ENCODE measurements around the gene NFIA.

NFIA gene

GRCh38 chr1:61138921-61139774 lies 56.8 kb downstream of the NFIA start:
- Histone ChIP-seq H3K9me3 (replicated peaks; ENCODE audit: low read length) (no peaks in the 10 kb centered on the region), H3K4me3 (ENCODE audit: low read length) (peak overlapping the region; percentile 27), H3K4me1 (ENCODE audit: control insufficient read depth, insufficient read depth, low read length) (peaks cover 52% of the 10 kb centered on the region), H3K36me3 (ENCODE audit: insufficient read depth, low read length) (no peaks in the 10 kb centered on the region), H3K27me3 (ENCODE audit: control insufficient read depth, insufficient read depth, low read length) (no peaks in the 10 kb centered on the region), H3K4me2 (ENCODE audit: low read length) (peak overlapping the region; percentile 73), H3K9ac (ENCODE audit: low read depth, low read length) (peak overlapping the region; percentile 37)

- Histone ChIP-seq H3K4me2 (ENCODE audit: low read length) (peak overlapping the region; percentile 73), H3K9me3 (replicated peaks; ENCODE audit: low read length) (no peaks in the 10 kb centered on the region), H3K4me1 (ENCODE audit: control insufficient read depth, insufficient read depth, low read length) (peaks cover 53% of the 10 kb centered on the region), H3K9ac (ENCODE audit: low read depth, low read length) (no peak overlapping the region), H3K4me3 (ENCODE audit: low read length) (no peak overlapping the region), H3K36me3 (ENCODE audit: insufficient read depth, low read length) (no peaks in the 10 kb centered on the region), H3K27me3 (ENCODE audit: control insufficient read depth, insufficient read depth, low read length) (no peaks in the 10 kb centered on the region)
These were observed 57.6 kb downstream of the NFIA start for GRCh38 chr1:61139775-61140549.

DNA sequence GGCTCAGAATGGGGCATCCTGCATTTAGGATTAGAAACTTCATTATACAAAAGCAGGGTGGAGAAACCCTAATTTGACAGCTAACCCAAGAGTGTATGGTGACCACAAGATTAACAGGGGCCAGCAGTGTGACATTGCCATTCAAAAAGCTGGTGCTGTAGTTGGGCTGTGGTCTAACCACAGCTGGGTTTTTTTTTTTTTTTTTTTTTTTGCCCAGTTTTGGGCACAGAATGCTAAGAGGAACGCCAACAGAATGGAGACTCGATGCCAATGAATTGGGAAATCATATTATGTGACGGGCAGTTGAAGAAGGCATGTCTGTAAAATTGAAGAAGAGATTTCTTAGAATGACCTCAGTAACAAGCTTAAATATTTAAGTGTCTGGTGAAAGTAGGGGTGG lies 58.4 kb downstream of the NFIA start:
- peaks cover 53% of the 10 kb centered on the region for H3K4me1 ChIP-seq (ENCODE audit: control insufficient read depth, insufficient read depth, low read length)
- H3K4me2 ChIP-seq (ENCODE audit: low read length), result peak overlapping the region; percentile 71
- H3K9ac ChIP-seq (ENCODE audit: low read depth, low read length), result peak overlapping the region; percentile 58

GRCh38 chr1:61141288-61142042 lies 59.1 kb downstream of the NFIA start:
- Histone ChIP-seq H3K9me3 (replicated peaks; ENCODE audit: low read length) (no peaks in the 10 kb centered on the region), H3K4me3 (ENCODE audit: low read length) (peak overlapping the region; percentile 54), H3K4me1 (ENCODE audit: control insufficient read depth, insufficient read depth, low read length) (peaks cover 53% of the 10 kb centered on the region), H3K36me3 (ENCODE audit: insufficient read depth, low read length) (no peaks in the 10 kb centered on the region), H3K9ac (ENCODE audit: low read depth, low read length) (peak overlapping the region; percentile 58), H3K27me3 (ENCODE audit: control insufficient read depth, insufficient read depth, low read length) (no peaks in the 10 kb centered on the region), H3K4me2 (ENCODE audit: low read length) (peak overlapping the region; percentile 71)

More for the DNA sequence above, 58.4 kb downstream of the NFIA start:
- H3K36me3 ChIP-seq (ENCODE audit: insufficient read depth, low read length), result no peaks in the 10 kb centered on the region
- H3K27me3 ChIP-seq (ENCODE audit: control insufficient read depth, insufficient read depth, low read length), result no peaks in the 10 kb centered on the region
- no peaks in the 10 kb centered on the region for H3K9me3 ChIP-seq (replicated peaks; ENCODE audit: low read length)
- peak overlapping the region; percentile 54 for H3K4me3 ChIP-seq (ENCODE audit: low read length)

- Histone ChIP-seq H3K27me3 (ENCODE audit: control insufficient read depth, insufficient read depth, low read length) (no peaks in the 10 kb centered on the region), H3K4me2 (ENCODE audit: low read length) (peak overlapping the region; percentile 71), H3K4me3 (ENCODE audit: low read length) (peak overlapping the region; percentile 54), H3K4me1 (ENCODE audit: control insufficient read depth, insufficient read depth, low read length) (peaks cover 53% of the 10 kb centered on the region), H3K9ac (ENCODE audit: low read depth, low read length) (peak overlapping the region; percentile 58), H3K9me3 (replicated peaks; ENCODE audit: low read length) (no peaks in the 10 kb centered on the region), H3K36me3 (ENCODE audit: insufficient read depth, low read length) (no peaks in the 10 kb centered on the region)
These were observed 59.7 kb downstream of the NFIA start for GRCh38 chr1:61142043-61142440.

DNA sequence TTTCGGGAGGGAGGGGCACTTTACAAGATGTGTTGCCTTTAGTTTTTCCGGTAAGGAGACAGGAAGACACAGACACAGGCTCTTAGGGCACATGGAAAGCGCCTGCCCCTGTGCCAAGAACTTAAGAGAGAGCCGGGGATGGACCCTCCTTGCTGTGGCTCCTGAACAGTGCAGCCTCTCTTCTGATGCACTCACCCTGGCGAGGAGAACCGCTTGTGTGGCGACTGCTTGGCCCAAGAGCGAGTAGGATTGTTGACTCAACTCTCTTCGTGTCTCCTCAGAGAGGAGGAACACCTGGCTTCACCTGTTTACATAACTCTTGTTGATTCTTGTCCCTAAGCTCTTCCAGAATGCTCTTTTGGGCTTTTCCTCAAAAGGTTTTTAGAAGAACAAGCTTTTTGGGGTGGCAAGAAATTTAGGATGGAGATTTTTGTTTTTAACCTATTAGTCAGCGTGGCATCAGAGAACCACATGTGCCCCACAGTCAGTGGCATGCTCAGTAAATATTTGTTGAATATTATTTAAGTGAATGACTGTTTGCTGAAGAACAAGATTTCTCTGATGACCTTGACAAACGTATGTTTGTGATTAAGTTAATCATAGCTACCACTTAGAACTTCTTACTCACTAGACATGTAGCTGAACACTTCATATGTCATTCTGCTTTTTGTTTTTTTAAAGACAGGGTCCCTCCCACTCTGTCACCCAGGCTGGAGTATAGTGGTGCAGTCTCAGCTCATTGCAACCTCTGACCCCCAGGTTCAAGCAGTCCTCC lies 60.6 kb downstream of the NFIA start:
- Histone ChIP-seq H3K4me1 (ENCODE audit: control insufficient read depth, insufficient read depth, low read length) (peaks cover 53% of the 10 kb centered on the region), H3K9ac (ENCODE audit: low read depth, low read length) (no peak overlapping the region), H3K4me3 (ENCODE audit: low read length) (peak overlapping the region; percentile 6), H3K27me3 (ENCODE audit: control insufficient read depth, insufficient read depth, low read length) (no peaks in the 10 kb centered on the region), H3K4me2 (ENCODE audit: low read length) (peak overlapping the region; percentile 10), H3K36me3 (ENCODE audit: insufficient read depth, low read length) (no peaks in the 10 kb centered on the region), H3K9me3 (replicated peaks; ENCODE audit: low read length) (no peaks in the 10 kb centered on the region)

DNA sequence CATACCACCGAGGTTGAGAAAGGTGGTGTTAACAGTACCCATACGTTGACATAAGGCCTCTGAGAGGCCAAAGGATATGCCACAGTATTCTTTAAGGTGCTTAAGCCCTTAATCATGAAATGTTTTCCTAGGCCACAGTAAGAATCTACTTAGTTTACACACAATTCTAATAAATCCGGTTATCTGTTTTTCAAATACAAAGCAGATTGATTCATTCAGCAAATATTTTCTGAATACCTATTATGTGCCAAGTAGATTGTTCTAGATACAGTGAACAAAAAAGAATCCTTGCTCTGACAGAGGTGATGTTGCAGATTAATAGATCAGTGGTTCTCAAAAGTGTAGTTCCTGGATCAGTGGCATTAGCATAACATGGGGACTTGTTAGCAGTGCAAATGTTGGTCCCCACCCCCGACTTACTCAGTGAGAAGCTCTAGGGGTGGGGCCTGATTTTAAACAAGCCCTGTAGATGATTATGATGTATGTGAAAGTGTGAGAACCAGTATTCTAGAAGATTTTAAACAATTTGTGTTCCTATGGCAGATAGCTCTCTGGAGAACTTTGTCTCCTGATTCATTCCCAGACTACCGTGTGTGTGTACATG lies 61.6 kb downstream of the NFIA start:
- Histone ChIP-seq H3K4me2 (ENCODE audit: low read length) (no peak overlapping the region), H3K9ac (ENCODE audit: low read depth, low read length) (no peak overlapping the region), H3K27me3 (ENCODE audit: control insufficient read depth, insufficient read depth, low read length) (no peaks in the 10 kb centered on the region), H3K4me3 (ENCODE audit: low read length) (no peak overlapping the region), H3K36me3 (ENCODE audit: insufficient read depth, low read length) (no peaks in the 10 kb centered on the region), H3K4me1 (ENCODE audit: control insufficient read depth, insufficient read depth, low read length) (peaks cover 50% of the 10 kb centered on the region), H3K9me3 (replicated peaks; ENCODE audit: low read length) (no peaks in the 10 kb centered on the region)

- H3K4me1 ChIP-seq (ENCODE audit: control insufficient read depth, insufficient read depth, low read length), result no peaks in the 10 kb centered on the region
- H3K4me3 ChIP-seq (ENCODE audit: low read length), result no peak overlapping the region
- no peaks in the 10 kb centered on the region for H3K9me3 ChIP-seq (replicated peaks; ENCODE audit: low read length)
- no peak overlapping the region for H3K9ac ChIP-seq (ENCODE audit: low read depth, low read length)
- no peak overlapping the region for H3K4me2 ChIP-seq (ENCODE audit: low read length)
- H3K27me3 ChIP-seq (ENCODE audit: control insufficient read depth, insufficient read depth, low read length), result no peaks in the 10 kb centered on the region
- H3K36me3 ChIP-seq (ENCODE audit: insufficient read depth, low read length), result no peaks in the 10 kb centered on the region
These were observed 66.9 kb downstream of the NFIA start for GRCh38 chr1:61149010-61149860.

- H3K4me2 ChIP-seq (ENCODE audit: low read length), result no peak overlapping the region
- H3K36me3 ChIP-seq (ENCODE audit: insufficient read depth, low read length), result no peaks in the 10 kb centered on the region
- H3K9me3 ChIP-seq (replicated peaks; ENCODE audit: low read length), result no peaks in the 10 kb centered on the region
- no peaks in the 10 kb centered on the region for H3K27me3 ChIP-seq (ENCODE audit: control insufficient read depth, insufficient read depth, low read length)
- H3K4me3 ChIP-seq (ENCODE audit: low read length), result no peak overlapping the region
- H3K4me1 ChIP-seq (ENCODE audit: control insufficient read depth, insufficient read depth, low read length), result no peaks in the 10 kb centered on the region
- no peak overlapping the region for H3K9ac ChIP-seq (ENCODE audit: low read depth, low read length)
These were observed 69.2 kb downstream of the NFIA start for GRCh38 chr1:61151565-61151964.

GRCh38 chr1:61152066-61152465 lies 69.7 kb downstream of the NFIA start:
- Histone ChIP-seq H3K36me3 (ENCODE audit: insufficient read depth, low read length) (no peaks in the 10 kb centered on the region), H3K4me1 (ENCODE audit: control insufficient read depth, insufficient read depth, low read length) (peaks cover 3% of the 10 kb centered on the region), H3K9ac (ENCODE audit: low read depth, low read length) (no peak overlapping the region), H3K4me3 (ENCODE audit: low read length) (no peak overlapping the region), H3K4me2 (ENCODE audit: low read length) (no peak overlapping the region), H3K27me3 (ENCODE audit: control insufficient read depth, insufficient read depth, low read length) (no peaks in the 10 kb centered on the region), H3K9me3 (replicated peaks; ENCODE audit: low read length) (no peaks in the 10 kb centered on the region)

All from skeletal muscle satellite cell (primary cell).